Transverse colon (tissue), 4 donors: Measurements from ENCODE around the gene ICE2. TPM values are rescaled to one million over a fixed set of nuclear protein-coding genes. Genes with fewer than 3 reads are reported as not detected.
A peak's percentile ranks its signal among the peaks of the same experiment; 100 is the strongest.

Experiments
- DNase-seq: peaks from one replicate; pipeline ENCODE4 v3.0.0-alpha.2; 2019
- H3K27ac ChIP-seq, 4 donors: fragments of 200-600 bp; sonication (generic); 2 replicates each; pipeline ENCODE4 v1.5.1; 2016 to 2018; ENCODE audit warnings: inconsistent platforms in 4 of 4
- H3K27me3 ChIP-seq: fragments of 200-600 bp; sonication (generic); 2 replicates; pipeline ENCODE4 v1.5.1; 2017; ENCODE audit warnings: inconsistent platforms
- H3K36me3 ChIP-seq, 4 donors: fragments of 200-600 bp; sonication (generic); 2 replicates each; pipeline ENCODE4 v1.5.1; 2017 to 2019; ENCODE audit warnings: inconsistent platforms in 4 of 4
- H3K4me1 ChIP-seq, 4 donors: fragments of 200-600 bp; sonication (generic); 2 replicates each; pipeline ENCODE4 v1.5.1; 2017 to 2020; ENCODE audit warnings: inconsistent platforms in 4 of 4
- H3K4me3 ChIP-seq, 4 donors: fragments of 200-600 bp; sonication (generic); 1 replicate in 1 of 4; 2 replicates in 3 of 4; pipeline versions ENCODE4 v1.5.1 to v1.6.1; 2017 to 2019; ENCODE audit warnings: inconsistent platforms in 4 of 4
- H3K9me3 ChIP-seq, 2 donors: fragments of 200-600 bp; sonication (generic); 2 replicates each; pipeline ENCODE4 v1.5.1; 2017 to 2019; ENCODE audit warnings: inconsistent platforms in 2 of 2
- EP300 ChIP-seq: sonication (generic); formaldehyde crosslinking; IDR thresholded peaks from one replicate; pipeline ENCODE4 v1.6.1; 2017; ENCODE audit warnings: antibody characterized with exemption, low read depth
- POLR2A ChIP-seq: fragments of 450-650 bp; IDR thresholded peaks from one replicate; pipeline ENCODE4 v1.6.1; 2016; ENCODE audit warnings: antibody characterized with exemption, mild to moderate bottlenecking, moderate library complexity
- POLR2AphosphoS5 ChIP-seq, 3 donors: sonication (generic); formaldehyde crosslinking; IDR thresholded peaks; one replicate each; pipeline ENCODE4 v1.6.1; 2016; ENCODE audit warnings: antibody characterized with exemption in 3 of 3
- WGBS, 2 donors: methylation state at CpG; one replicate each; pipeline ENCODE4 v1.1.5; 2018; ENCODE audit warnings: low coverage in 1 of 2; 5-methylcytosine and 5-hydroxymethylcytosine counted together
- in situ Hi-C, 4 donors: fragments of 200-750 bp; cut with MboI; loops; one replicate each; pipeline versions ENCODE4 v1.15.0 to v1.15.1; 2017; ENCODE audit warnings: low sequenced_read_pairs in 3 of 4, low pct_ligation_motif_present in 1 of 4, low pct_unique_long_range_greater_than_20kb in 1 of 4
- intact Hi-C: fragments of 100-400 bp; cut with DNase I; formaldehyde crosslinking; loops from one replicate; pipeline ENCODE4 v1.15.1; 2023; ENCODE audit warnings: low total_unique reads
- total RNA-seq, 4 donors: library from RNA; depleted of rRNA; stranded (reverse); fragments of >200 nt; gene quantifications; one replicate each; pipeline ENCODE4 v1.1.0, GENCODE V29; 2016
- TF ChIP-seq, protein P1 (sequence below), 5 experiments: fragments of 200-600 bp in 3 of 5; fragments of 450-650 bp in 2 of 5; sonication (generic) in 3 of 5; IDR thresholded peaks; 1 replicate in 2 of 5; 2 replicates in 3 of 5; pipeline ENCODE4 v1.5.1; 2016 to 2017; ENCODE audit warnings: antibody characterized with exemption in 5 of 5, inconsistent platforms in 3 of 5, mild to moderate bottlenecking in 2 of 5, moderate library complexity in 1 of 5

ICE2 gene
- total RNA-seq, 4 donors from 2014 or later, result 14.6 to 83.4 (median 26.5) TPM

DNA sequence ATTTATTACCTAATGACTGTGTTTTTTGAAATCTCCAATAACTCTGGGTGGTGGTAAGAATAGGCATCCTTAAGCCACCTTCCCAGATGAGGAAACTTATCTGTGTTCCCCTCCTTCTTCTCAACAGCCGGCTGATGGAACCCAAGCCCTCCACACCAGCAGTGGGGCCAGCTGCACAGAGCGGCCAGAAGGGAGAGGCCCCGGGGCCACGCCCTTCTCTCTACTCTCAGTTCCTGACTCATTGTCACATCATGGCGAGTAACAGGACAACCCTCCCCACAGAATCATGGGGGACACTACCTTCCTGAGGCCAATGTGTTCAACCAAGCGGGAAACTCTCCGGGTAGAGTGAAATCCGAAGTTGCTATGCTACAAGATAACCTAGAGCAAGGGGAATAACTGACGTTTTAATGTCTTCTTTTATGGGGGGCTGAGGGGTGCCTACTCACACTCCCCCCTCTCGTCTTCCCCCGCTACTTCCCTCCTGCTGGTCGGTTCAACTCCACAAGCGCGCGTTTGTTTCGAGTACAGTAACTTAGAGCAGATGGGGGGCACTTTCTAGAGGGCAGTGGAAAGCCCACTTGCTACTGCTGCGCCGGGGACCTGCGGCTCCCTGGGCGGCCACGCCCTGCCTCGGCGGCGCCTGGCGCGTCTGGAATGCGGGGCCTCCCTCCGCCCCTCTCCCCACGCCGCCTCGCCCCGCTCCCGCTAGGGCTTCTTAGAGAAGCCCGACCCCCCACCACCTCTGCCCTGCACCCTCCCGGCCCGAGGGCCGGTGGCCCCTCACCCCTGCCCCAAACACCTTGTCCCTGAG lies 81.8 kb downstream of the ICE2 start:
- 0% methylated on average over 35 of the region's 37 CpGs; no CpG with 5 or more reads in 1 of the 2 donors for WGBS, 2 donors
- Histone ChIP-seq H3K36me3 (peaks cover 0 to 5% (median 0%) of the 10 kb centered on the region in 4 donors), H3K27me3 (no peaks in the 10 kb centered on the region), H3K4me3 (peak overlapping the region; percentile 79 to 94 (median 87)), H3K4me1 (peaks cover 27 to 63% (median 54%) of the 10 kb centered on the region in 4 donors), H3K27ac (peak overlapping the region; percentile 97 to 99 (median 98)), H3K9me3 (no peaks in the 10 kb centered on the region)
- intact Hi-C loops (no loop called here), in situ Hi-C loops (no loop called here)
- peak; percentile 86 for DNase-seq
- TF ChIP-seq EP300 (peak; percentile 48), POLR2AphosphoS5 (IDR thresholded peaks at IDR 0.05) (peak; percentile 64 to 75 (median 73)), POLR2A (peak; percentile 57)
- TF ChIP-seq, protein P1, sequence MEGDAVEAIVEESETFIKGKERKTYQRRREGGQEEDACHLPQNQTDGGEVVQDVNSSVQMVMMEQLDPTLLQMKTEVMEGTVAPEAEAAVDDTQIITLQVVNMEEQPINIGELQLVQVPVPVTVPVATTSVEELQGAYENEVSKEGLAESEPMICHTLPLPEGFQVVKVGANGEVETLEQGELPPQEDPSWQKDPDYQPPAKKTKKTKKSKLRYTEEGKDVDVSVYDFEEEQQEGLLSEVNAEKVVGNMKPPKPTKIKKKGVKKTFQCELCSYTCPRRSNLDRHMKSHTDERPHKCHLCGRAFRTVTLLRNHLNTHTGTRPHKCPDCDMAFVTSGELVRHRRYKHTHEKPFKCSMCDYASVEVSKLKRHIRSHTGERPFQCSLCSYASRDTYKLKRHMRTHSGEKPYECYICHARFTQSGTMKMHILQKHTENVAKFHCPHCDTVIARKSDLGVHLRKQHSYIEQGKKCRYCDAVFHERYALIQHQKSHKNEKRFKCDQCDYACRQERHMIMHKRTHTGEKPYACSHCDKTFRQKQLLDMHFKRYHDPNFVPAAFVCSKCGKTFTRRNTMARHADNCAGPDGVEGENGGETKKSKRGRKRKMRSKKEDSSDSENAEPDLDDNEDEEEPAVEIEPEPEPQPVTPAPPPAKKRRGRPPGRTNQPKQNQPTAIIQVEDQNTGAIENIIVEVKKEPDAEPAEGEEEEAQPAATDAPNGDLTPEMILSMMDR (IDR thresholded peaks at IDR 0.05), result peak in 2 of 5 experiments; percentile 11 to 19

DNA sequence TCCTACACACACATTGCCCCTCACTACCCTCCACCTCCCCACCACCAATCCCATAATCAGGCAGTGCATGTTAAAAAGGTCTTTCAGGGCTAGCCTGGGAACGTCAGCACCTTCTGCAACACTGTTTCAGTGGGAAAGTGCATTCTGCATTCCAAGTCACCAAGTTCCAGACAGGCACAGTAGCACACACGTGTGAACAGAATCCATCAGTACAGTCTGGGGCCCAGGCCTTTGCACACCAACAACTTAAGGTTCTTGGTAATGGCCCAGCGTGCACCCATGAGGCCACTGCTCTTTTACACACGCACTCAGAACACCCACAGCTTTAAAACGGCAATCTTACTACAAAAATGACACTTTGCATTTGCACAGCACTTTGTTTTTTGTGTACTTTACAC lies 82.4 kb downstream of the ICE2 start:
- Histone ChIP-seq H3K36me3 (peaks cover 0 to 5% (median 0%) of the 10 kb centered on the region in 4 donors), H3K4me1 (peaks cover 33 to 64% (median 58%) of the 10 kb centered on the region in 4 donors), H3K27me3 (no peaks in the 10 kb centered on the region), H3K9me3 (no peaks in the 10 kb centered on the region), H3K4me3 (peak overlapping the region; percentile 1 to 94 (median 80)), H3K27ac (peak overlapping the region; percentile 97 to 99 (median 98))
- intact Hi-C loops, result no loop called here
- in situ Hi-C loops, result no loop called here
- TF ChIP-seq, protein P1 (IDR thresholded peaks at IDR 0.05), result no peak
- TF ChIP-seq POLR2A (no peak), EP300 (no peak), POLR2AphosphoS5 (IDR thresholded peaks at IDR 0.05) (no peak)
- WGBS, 2 donors, result 20% methylated on average over 3 to 5 of the region's 5 CpGs
- no peak for DNase-seq

DNA sequence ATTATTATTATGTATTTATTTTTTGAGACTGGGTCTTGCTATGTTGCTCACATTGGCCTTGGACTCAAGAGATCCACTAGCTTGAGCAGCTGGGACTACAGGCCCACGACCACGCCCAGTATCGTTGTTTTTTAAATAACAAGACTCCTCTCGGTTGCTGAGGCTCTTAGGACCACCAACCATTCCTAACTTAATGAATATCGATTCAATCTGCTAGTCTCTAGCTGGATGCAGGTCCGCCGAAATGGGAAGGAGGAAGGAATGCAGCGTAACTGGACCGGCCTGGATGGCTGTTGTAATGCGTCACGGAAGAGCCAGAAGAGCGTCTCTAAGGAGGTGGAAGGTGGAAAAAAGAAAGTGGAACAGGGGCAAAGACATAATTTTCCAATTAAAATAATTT lies 82.8 kb downstream of the ICE2 start:
- H3K27ac ChIP-seq, result peak overlapping the region; percentile 97 to 99 (median 98)
- in situ Hi-C loops, result no loop called here

More for the DNA sequence above, 82.8 kb downstream of the ICE2 start:
- Histone ChIP-seq H3K4me3 (peak overlapping the region in 3 of 4 donors; percentile 79 to 94 (median 81)), H3K36me3 (peaks cover 0 to 5% (median 0%) of the 10 kb centered on the region in 4 donors), H3K27me3 (no peaks in the 10 kb centered on the region), H3K4me1 (peaks cover 38 to 68% (median 62%) of the 10 kb centered on the region in 4 donors), H3K9me3 (no peaks in the 10 kb centered on the region)
- intact Hi-C loops, result no loop called here
- DNase-seq, result no peak
- 73% methylated on average over 12 of the region's 12 CpGs; no CpG with 5 or more reads in 1 of the 2 donors for WGBS, 2 donors
- TF ChIP-seq POLR2A (no peak), EP300 (no peak), POLR2AphosphoS5 (IDR thresholded peaks at IDR 0.05) (no peak)
- TF ChIP-seq, protein P1 (IDR thresholded peaks at IDR 0.05), result no peak
